Muscle layer of colon (tissue), 2 donors: Measurements from ENCODE around the gene LILRB3.
"Not testable (repeated sequence)": the region's sequence is repeated elsewhere in the genome, so short reads cannot be mapped to it uniquely, and the experiment has no call there.

Source experiments
- H3K27ac ChIP-seq: one replicate; pipeline ENCODE4 v1.7.0; 2013; ENCODE audit warnings: low read depth, mild to moderate bottlenecking, low read length, moderate library complexity
- H3K27me3 ChIP-seq, 2 donors: one replicate each; pipeline ENCODE4 v1.7.0; 2013; ENCODE audit warnings: low read length in 2 of 2, mild to moderate bottlenecking in 2 of 2; ENCODE audit not compliant: insufficient read depth in 2 of 2, control insufficient read depth in 1 of 2
- H3K36me3 ChIP-seq: one replicate; pipeline ENCODE4 v1.7.0; 2013; ENCODE audit warnings: mild to moderate bottlenecking, low read length; ENCODE audit not compliant: insufficient read depth
- H3K4me1 ChIP-seq: one replicate; pipeline ENCODE4 v1.7.0; 2013; ENCODE audit warnings: mild to moderate bottlenecking, low read length; ENCODE audit not compliant: insufficient read depth
- H3K4me3 ChIP-seq, 2 donors: one replicate each; pipeline ENCODE4 v1.7.0; 2013; ENCODE audit warnings: low read length in 2 of 2, low read depth in 1 of 2, mild to moderate bottlenecking in 1 of 2, moderate library complexity in 1 of 2
- H3K9ac ChIP-seq: one replicate; pipeline ENCODE4 v1.7.0; 2013; ENCODE audit warnings: low read length
- H3K9me3 ChIP-seq: one replicate; pipeline ENCODE4 v1.7.0; 2013; ENCODE audit warnings: mild to moderate bottlenecking, low read length
- donor health status: abdominal sarcoma.
- donor health status: Adenocarcinoma of cecum.

Gene LILRB3

DNA sequence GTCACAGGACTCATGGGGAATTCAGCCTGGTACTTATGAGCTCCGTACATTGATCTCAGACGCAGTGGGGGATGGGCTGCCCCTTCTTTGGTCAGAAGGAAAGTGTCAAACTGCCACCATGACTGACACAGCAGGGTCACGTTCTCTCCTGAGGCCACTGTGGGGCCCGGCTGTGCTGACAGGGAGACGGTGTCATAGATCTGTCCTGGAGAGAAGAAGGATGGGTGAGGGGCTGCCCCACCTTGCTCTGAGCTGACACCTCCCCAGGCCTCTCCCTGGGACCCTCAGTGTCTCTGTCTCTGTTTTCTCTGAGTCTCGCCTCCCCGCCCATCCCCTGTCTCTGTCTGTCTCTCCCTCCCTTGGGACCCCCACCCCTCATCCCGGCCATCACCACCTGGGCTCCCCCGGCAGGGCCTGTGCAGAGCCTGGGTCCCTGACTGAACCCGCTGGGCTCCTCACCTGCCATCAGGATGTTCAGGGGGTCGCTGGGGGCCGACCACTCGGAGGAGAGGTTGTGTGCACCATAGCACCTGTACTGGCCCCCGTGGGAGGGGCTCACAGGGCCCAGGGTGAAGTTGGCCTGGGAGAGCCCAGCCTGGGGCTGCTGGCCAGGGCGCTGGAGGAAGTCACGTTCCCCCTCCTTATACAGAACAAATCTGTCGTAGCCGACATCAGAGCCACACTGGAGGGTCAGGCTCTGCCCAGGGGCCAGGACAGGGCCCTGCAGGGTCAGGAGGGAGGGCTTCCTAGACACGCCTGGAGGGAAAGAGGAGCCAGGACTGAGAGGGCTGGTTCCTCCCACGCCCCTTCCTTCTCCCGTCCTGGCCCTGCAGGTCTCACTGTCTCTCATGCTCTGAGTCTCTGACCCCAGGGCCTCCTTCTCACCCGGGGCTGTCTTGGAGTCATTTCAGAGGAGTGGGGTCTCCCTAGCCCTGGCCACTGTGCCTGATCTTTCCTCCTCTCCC lies 17.8 kb upstream of the LILRB3 start:
- H3K4me1 ChIP-seq, H3K27ac ChIP-seq, H3K36me3 ChIP-seq, H3K4me3 ChIP-seq, H3K27me3 ChIP-seq, H3K9ac ChIP-seq, H3K9me3 ChIP-seq: not testable (repeated sequence)

DNA sequence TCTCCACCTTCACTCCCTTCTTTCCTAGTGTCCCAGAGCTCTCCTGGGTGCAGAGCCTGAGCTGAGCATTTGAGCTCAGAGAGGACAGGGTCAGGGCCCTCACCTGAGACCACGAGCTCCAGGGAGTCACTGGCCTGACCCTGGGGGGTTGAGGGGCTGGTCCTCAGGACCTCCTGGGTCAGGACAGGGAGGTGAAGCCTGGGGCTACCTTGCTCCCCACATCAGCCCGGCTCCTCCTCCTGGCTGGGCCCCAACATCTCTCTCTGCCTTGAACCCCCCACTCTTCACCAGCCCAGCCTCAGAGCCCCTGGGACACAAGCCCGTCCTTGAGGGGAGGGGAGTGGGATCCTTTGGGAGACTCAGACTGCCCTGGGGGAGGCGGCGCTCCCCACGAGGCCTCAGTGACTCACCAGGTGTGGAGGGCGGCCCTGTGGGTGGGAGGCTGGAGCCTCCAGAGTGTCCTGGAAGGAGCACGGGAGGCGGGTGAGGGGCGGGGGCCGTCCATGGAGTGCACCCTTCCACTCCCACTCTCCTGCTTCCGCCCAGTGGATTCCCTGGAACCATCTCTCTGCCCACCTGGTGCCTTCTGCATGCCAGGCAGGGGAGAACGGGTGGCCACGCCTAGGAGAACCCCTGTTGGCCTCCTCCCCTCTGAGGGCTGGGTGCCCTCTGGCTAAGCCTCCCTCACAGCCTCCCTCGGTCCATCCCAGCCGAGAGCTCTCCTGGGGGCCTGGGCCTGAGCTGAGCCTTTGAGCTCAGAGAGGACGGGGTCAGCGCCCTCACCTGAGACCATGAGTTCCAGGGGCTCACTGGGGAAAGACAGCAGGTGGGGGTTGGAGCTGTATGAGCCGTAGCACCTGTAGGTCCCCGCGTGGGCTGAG lies 16.9 kb upstream of the LILRB3 start:
- H3K4me1 ChIP-seq, H3K27ac ChIP-seq, H3K4me3 ChIP-seq, H3K27me3 ChIP-seq, H3K9me3 ChIP-seq, H3K36me3 ChIP-seq, H3K9ac ChIP-seq: not testable (repeated sequence)

DNA sequence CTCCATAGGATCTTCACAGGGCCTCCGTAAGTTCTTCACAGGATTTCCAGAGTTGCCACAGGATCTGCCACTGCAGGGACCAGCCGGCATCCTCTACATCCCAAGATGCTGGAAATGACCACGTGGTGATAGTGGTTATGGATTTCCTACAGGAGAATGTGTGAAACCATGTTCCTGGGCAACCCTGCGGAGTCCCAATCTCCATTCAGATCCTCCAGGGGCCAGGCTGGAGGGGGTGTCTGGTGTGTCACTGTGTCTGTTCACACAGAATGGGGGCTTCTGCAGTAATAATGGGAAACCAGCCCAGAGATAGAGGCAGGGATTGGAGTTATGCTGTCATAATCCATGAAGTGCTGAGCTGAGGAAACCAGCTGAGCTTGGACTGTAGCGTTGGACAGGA lies 11.1 kb upstream of the LILRB3 start:
- Histone ChIP-seq H3K27me3 (no peaks in the 10 kb centered on the region), H3K27ac (no peak overlapping the region), H3K36me3 (no peaks in the 10 kb centered on the region), H3K9ac (no peak overlapping the region), H3K9me3 (no peaks in the 10 kb centered on the region), H3K4me1 (no peaks in the 10 kb centered on the region), H3K4me3 (no peak overlapping the region)

DNA sequence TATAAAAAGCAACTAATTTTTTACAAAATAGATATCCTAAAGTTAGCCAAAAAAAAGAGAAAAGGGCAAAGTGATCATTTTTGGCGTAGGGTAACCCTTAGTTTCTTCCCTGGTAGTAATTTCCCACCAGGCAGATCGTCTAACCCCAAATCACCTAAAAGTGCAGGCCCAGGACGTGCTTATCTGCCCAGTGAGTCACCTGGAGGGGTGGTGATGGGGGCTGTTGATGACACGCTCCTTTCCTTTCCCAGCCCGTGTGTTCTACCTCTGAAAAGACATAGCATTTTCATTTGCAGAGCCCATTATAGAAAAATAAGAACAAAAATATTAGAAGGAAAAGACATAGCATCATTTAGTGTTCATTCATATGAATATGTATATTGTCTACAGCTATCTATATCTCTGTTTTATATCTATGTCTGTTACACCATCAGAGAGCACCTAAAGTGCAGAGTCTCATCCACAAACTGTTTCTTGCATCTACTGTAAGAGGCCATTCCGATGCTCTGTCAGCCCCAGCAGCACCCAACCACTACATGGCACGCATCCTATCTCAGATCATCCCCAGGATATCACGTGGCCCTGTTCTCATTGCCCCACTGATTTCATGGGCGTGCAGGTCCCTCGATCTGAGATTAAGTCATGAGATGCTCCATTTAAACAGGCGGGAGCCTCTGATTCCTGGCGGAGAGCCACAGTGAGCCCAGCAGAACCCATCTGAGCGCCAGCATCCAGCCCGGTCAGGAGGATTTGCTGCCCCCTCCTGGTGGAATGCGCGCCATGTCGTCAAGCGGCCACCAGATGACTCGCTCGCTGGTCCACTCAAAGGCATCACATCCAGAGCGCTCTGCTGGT lies 8.5 kb upstream of the LILRB3 start:
- no peak overlapping the region for H3K27ac ChIP-seq
- no peak overlapping the region for H3K9ac ChIP-seq
- no peaks in the 10 kb centered on the region for H3K27me3 ChIP-seq
- H3K36me3 ChIP-seq = no peaks in the 10 kb centered on the region
- no peaks in the 10 kb centered on the region for H3K9me3 ChIP-seq
- no peaks in the 10 kb centered on the region for H3K4me1 ChIP-seq
- no peak overlapping the region for H3K4me3 ChIP-seq

DNA sequence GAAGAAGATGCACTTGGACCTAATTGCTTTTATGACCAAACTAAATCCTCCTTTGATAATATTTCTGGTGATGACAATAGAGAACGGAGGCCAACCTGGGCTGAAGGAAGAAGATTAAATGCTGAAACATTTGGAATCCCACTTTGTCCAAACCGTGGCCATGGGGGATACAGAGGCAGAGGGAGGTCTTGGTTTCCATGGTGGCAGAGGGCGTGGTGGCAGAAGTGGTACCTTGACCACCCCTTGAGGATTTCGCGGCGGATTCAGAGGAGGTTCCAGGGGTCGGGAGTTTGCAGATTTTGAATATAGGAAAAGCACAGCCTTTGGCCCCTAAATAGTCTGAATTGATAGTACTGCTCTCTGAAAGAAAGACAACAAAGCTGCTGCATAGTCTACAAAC lies 7.2 kb upstream of the LILRB3 start:
- Histone ChIP-seq H3K4me1 (no peaks in the 10 kb centered on the region), H3K9ac (no peak overlapping the region), H3K27ac (no peak overlapping the region), H3K27me3 (no peaks in the 10 kb centered on the region), H3K9me3 (no peaks in the 10 kb centered on the region), H3K36me3 (no peaks in the 10 kb centered on the region), H3K4me3 (no peak overlapping the region)

DNA sequence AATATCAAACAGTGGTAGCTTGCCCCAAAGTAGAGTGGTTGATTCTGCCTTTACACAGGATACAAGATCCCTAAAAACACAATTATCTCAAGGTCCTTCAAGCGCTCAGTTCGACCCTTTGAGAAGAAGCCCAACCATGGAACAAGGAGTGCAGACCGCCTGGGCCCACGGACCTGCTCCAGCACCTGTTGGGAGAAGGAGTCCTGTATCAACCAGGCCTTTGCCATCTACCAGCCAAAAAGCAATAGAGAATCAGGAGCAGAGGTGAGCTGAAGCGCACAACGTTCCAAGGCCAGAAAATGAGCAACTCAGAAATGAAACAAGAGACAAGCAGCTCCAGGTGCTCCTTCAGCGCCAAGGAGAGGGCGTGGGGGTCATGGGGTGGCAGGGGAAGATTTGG lies 6.3 kb upstream of the LILRB3 start:
- no peaks in the 10 kb centered on the region for H3K36me3 ChIP-seq
- no peaks in the 10 kb centered on the region for H3K9me3 ChIP-seq
- H3K9ac ChIP-seq = no peak overlapping the region
- no peak overlapping the region for H3K27ac ChIP-seq
- no peaks in the 10 kb centered on the region for H3K4me1 ChIP-seq
- no peak overlapping the region for H3K4me3 ChIP-seq
- no peaks in the 10 kb centered on the region for H3K27me3 ChIP-seq

DNA sequence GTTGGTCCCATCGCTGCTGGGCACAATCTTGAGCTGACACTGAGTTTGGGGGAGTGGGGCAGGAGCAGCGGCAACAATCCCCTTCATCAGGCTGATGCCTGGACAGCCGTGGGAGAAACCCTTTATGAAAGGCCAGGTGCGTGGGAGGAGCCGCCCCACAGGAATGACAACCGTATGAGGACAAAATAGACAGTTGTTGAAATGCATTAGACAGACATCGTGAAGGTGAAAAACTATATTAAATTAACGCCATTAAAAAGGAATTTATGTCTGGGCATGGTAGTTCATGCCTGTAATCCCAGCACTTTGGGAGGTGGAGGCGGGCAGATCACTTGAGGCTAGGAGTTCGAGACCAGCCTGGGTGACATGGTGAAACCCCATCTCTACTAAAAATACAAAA lies 1.8 kb upstream of the LILRB3 start:
- H3K9me3 ChIP-seq, H3K36me3 ChIP-seq, H3K27me3 ChIP-seq, H3K4me3 ChIP-seq, H3K9ac ChIP-seq, H3K4me1 ChIP-seq, H3K27ac ChIP-seq: not testable (repeated sequence)

DNA sequence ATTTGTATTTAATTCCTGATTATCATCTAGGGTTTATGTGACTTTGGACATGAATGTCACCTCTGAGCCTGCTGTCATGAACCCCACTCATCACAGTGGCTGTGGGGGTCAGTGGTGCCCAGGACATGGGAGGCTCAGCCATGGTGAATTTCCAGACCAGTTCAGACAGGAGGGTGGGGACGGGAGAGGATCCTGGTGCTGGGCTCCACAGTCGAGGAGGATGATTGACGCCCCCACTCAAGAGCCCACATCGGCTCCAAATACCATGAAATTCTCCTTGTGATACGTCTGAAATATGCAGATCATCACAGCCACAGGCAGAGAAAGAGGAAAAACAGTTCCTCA lies 1.1 kb upstream of the LILRB3 start:
- H3K9ac ChIP-seq, H3K27ac ChIP-seq, H3K4me1 ChIP-seq, H3K27me3 ChIP-seq, H3K36me3 ChIP-seq, H3K4me3 ChIP-seq, H3K9me3 ChIP-seq: not testable (repeated sequence)

DNA sequence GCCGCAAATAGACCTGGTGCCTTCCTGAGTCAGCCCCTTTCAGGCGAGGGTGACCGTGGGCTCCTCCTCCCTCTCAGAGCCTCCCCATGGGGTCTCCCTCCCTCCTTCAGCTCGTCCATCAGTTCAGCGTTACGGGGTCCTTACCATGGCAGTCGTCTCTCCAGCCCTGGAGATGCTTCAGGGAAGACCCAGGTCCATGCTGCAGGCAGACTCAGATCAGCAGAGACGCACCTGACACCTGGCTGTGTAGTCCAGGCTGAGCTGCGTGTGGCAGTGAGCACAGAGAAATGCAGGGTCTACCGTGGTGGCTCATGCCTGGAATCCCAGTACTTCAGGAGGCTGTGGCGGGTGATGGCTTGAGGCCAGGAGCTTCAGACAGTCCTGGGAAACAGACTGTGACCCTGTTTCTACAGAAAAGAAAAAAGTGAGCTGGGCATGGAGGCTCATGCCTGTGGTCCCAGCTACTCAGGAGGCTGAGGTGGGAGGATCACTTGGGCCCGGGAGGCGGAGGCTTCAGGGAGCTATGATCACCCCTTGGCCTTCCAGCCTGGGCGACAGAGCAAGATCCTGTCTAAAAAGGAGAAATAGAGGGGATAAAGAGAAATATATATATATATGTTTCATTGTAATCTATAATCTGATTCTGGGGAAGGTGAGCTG lies 600 bp upstream of the LILRB3 start:
- not testable (repeated sequence) for H3K4me3 ChIP-seq, H3K27me3 ChIP-seq, H3K9me3 ChIP-seq, H3K4me1 ChIP-seq, H3K27ac ChIP-seq, H3K9ac ChIP-seq, H3K36me3 ChIP-seq

DNA sequence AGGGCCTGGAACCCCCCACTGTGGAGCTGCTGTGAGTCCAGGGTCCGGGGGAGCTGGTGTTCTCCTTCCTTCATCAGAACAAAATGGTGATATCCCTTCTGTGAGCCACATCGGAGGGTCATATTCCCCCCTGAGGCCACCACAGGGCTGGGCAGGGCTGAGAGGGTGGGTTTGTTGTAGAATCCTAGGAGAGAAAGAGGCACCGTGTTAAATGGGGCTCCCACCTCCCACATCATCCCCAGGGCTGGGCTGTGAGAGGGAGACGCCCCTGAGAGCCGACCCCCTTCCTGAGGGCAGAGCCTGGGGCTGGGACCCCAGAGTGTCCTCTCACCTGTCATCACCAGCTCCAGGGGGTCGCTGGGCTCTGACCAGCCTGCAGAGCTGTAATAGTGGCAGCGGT lies 860 bp downstream of the LILRB3 start:
- not testable (repeated sequence) for H3K9me3 ChIP-seq, H3K27me3 ChIP-seq, H3K4me3 ChIP-seq, H3K4me1 ChIP-seq, H3K36me3 ChIP-seq, H3K9ac ChIP-seq, H3K27ac ChIP-seq

DNA sequence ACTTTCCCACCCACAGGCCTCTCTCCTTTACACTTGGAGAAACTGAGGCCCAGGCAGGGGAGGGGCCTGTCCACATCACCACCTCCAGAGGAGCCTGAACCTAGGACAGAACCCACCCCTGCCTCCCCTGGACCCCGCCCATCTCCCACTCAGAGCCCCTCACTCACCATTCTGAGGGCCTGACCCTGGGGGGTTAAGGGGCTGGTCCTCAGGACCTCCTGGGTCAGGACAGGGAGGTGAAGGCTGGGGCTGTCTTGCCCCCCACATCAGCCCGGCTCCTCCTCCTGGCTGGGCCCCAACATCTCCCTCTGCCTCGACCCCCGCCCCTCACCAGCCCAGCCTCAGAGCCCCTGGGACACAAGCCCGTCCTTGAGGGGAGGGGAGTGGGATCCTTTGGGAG lies 3.1 kb downstream of the LILRB3 start:
- not testable (repeated sequence) for H3K4me1 ChIP-seq, H3K9ac ChIP-seq, H3K27me3 ChIP-seq, H3K9me3 ChIP-seq, H3K4me3 ChIP-seq, H3K27ac ChIP-seq, H3K36me3 ChIP-seq
